GM15510 (cell line): ENCODE results near the gene RBM46.

Source experiments
- POLR2A ChIP-seq: IDR thresholded peaks from 3 replicates; pipeline ENCODE4 v1.6.1; 2011; ENCODE audit warnings: borderline replicate concordance; ENCODE audit not compliant: insufficient read length; ENCODE audit errors: extremely low read depth

RBM46 gene

DNA sequence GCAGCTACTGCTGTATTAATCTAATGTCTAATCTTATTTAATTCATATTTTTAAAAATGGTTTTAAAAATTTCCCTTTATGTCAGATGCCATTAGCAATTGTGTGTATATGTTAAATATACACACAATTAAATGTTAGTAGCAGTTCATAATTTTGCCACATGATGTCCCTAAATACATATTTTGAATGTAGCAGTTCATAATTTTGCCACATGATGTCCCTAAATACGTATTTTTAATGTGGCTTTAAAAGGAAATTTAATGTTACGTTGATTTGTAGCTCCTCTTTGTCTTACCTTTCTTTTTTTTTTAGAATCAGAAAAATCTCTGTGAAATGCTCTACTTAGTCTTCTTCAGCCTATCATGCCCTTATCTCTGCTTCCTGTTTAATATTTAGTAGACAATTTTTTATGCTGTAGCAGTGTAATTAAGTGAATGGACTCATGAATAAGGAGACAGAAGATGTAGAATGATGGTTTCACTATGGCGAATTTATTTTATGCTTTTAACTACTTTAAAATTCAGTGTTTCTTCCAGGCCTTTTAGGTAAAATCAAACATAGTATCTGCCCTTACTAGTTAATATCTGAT is 26.1 kb downstream of the RBM46 start:
- no peak for TF ChIP-seq POLR2A

GRCh38 chr4:154818230-154818629 is 37.2 kb downstream of the RBM46 start:
- no peak for TF ChIP-seq POLR2A

DNA sequence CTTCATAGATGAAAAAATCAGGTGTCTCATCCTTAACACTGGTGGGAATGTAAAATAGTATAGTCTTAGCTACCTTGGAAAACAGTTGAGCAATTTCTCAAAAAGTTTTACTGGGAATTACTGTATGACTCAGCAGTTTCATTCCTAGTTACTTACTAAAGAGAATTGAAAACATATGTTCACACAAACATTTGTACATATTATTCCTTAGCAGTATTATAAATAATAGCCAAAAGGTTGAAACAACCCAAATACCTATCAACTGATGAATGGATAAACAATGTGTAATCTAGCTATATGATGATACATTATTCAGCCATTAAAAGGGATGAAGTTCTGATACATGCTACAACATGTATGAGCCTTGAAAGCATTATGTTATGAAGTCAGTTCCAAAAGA is 41.7 kb downstream of the RBM46 start:
- TF ChIP-seq POLR2A, result no peak

DNA sequence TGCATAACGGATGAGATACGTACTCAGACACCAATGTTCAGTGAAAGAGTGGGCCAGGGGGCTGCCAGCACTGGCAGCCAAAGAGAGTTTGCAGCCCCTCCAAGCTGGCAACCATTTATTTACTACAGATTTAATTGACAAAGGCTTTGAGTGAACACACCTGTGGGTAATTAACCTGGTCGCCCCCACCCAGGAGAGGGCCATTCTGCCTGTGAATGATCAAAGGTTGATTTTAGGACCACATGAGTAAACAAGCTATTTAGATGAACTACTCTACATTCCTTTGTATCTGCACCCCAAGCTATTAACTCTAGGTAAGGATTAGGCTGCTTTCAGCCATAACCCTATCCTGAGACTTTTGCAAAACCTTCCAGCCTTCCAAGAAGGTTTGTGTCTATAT is 55.0 kb downstream of the RBM46 start:
- TF ChIP-seq POLR2A, result no peak

DNA sequence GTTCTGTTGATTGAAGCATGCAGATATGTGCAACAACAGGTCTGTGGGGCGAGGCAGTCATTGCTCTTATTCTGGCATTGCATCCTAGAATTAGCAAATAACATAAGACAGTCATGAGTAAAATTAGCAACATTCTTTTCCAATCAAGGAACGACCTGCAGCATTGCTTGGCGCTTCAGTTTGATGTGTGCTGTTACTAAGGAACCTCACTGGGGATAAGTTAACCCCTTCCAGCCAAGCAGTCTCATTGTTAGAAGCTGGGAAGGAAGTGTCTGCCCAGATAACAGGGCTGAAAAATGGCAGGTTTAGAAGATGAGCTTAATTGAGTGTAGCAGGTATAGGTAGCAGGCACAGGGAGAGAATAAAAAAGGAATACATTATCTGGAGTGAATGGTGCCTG is 55.4 kb downstream of the RBM46 start:
- no peak for TF ChIP-seq POLR2A

- no peak for TF ChIP-seq POLR2A
Observed at GRCh38 chr4:154838155-154838554, 57.1 kb downstream of the RBM46 start.

GRCh38 chr4:154838694-154839093 is 57.6 kb downstream of the RBM46 start:
- no peak for TF ChIP-seq POLR2A

GRCh38 chr4:154854362-154854761 is 73.3 kb downstream of the RBM46 start:
- no peak for TF ChIP-seq POLR2A

- TF ChIP-seq POLR2A, result no peak
Observed at GRCh38 chr4:154858166-154858565, 77.1 kb downstream of the RBM46 start.

GRCh38 chr4:154868414-154869194 is 87.5 kb downstream of the RBM46 start:
- no peak for TF ChIP-seq POLR2A

DNA sequence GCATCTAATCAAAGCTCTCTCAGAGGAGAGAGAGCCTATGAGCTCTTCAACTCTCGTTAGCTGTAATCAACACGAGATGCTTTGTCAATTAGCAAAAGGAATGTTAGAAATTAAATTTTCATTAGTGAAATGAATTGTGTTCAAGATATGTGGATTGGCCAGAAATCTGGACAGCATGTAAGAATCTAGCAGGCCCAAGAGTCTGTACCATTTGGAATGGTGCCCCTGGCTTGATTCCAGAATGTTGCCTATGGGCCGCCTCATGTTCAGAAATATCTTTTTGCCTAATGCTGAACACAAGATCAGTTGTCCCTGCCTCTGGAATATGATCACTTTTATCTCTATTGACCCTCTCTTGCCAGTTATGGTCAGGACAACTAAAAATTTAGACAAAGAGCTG is 88.2 kb downstream of the RBM46 start:
- TF ChIP-seq POLR2A, result no peak

GRCh38 chr4:154872198-154872597 is 91.1 kb downstream of the RBM46 start:
- TF ChIP-seq POLR2A, result no peak

- no peak for TF ChIP-seq POLR2A
Observed at GRCh38 chr4:154877110-154877760, 96.2 kb downstream of the RBM46 start.
